Measurements from ENCODE around the gene TP53RK. TPM values are rescaled to one million over a fixed set of nuclear protein-coding genes. Genes with fewer than 3 reads are reported as not detected.

Gene TP53RK
- total RNA-seq, 4 donors from 2014 or later = 12.4 to 26.7 (median 18.3) TPM

GRCh38 chr20:46704714-46705377 lies 15.6 kb upstream of the TP53RK start:
- TF ChIP-seq POLR2AphosphoS5 (IDR thresholded peaks at IDR 0.05) (no peak), POLR2A (IDR thresholded peaks at IDR 0.05) (no peak), EP300 (IDR thresholded peaks at IDR 0.05; ENCODE audit: low read depth) (no peak)
- TF ChIP-seq, protein P1, sequence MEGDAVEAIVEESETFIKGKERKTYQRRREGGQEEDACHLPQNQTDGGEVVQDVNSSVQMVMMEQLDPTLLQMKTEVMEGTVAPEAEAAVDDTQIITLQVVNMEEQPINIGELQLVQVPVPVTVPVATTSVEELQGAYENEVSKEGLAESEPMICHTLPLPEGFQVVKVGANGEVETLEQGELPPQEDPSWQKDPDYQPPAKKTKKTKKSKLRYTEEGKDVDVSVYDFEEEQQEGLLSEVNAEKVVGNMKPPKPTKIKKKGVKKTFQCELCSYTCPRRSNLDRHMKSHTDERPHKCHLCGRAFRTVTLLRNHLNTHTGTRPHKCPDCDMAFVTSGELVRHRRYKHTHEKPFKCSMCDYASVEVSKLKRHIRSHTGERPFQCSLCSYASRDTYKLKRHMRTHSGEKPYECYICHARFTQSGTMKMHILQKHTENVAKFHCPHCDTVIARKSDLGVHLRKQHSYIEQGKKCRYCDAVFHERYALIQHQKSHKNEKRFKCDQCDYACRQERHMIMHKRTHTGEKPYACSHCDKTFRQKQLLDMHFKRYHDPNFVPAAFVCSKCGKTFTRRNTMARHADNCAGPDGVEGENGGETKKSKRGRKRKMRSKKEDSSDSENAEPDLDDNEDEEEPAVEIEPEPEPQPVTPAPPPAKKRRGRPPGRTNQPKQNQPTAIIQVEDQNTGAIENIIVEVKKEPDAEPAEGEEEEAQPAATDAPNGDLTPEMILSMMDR (IDR thresholded peaks at IDR 0.05) = no peak
- no peak overlapping the region for H3K4me3 ChIP-seq
- WGBS, 2 donors (ENCODE audit: low coverage in 1 of 2) = 73 to 77% methylated on average over 6 to 7 of the region's 7 CpGs
- DNase-seq = no peak
- H3K27me3 ChIP-seq = no peaks in the 10 kb centered on the region
- intact Hi-C loops (cut with DNase I; ENCODE audit: low total_unique reads) = no loop called here
- no peaks in the 10 kb centered on the region for H3K36me3 ChIP-seq
- H3K9me3 ChIP-seq = peaks cover 0 to 7% of the 10 kb centered on the region in 2 donors
- peaks cover 0 to 11% (median 10%) of the 10 kb centered on the region in 4 donors for H3K4me1 ChIP-seq
- in situ Hi-C loops (cut with MboI; ENCODE audit: low pct_ligation_motif_present in 1 of 4, low pct_unique_long_range_greater_than_20kb in 1 of 4, low sequenced_read_pairs in 3 of 4) = no loop called here
- H3K27ac ChIP-seq = no peak overlapping the region

DNA sequence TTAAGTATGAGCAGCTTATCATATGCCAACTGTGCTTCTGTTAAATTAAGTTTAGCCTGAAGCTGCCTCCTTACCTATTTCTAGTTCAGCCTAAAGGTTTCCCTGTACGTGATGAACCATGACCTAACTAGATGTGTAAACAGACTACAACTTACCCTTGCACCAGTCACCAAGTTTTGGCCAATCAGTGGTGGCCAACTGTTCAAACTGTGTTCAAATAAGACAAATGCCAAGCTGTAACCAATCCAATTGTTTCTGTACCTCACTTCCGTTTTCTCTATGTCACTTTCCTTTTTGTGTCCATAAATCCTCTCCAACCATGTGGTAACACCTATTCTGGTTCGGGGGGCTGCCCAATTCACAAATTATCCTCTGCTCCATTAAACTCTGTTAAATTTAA lies 14.2 kb upstream of the TP53RK start:
- WGBS, 2 donors (ENCODE audit: low coverage in 1 of 2) = 64 to 84% methylated on average over 2 to 3 of the region's 3 CpGs
- H3K36me3 ChIP-seq = no peaks in the 10 kb centered on the region
- TF ChIP-seq POLR2AphosphoS5 (IDR thresholded peaks at IDR 0.05) = no peak
- TF ChIP-seq, protein P1 (IDR thresholded peaks at IDR 0.05) = no peak
- no peak overlapping the region for H3K4me3 ChIP-seq
- H3K27ac ChIP-seq = no peak overlapping the region
- intact Hi-C loops (cut with DNase I; ENCODE audit: low total_unique reads) (no loop called here), in situ Hi-C loops (cut with MboI; ENCODE audit: low pct_ligation_motif_present in 1 of 4, low pct_unique_long_range_greater_than_20kb in 1 of 4, low sequenced_read_pairs in 3 of 4) (no loop called here)
- no peaks in the 10 kb centered on the region for H3K27me3 ChIP-seq
- H3K9me3 ChIP-seq = peaks cover 0 to 7% of the 10 kb centered on the region in 2 donors
- peaks cover 0 to 3% (median 1%) of the 10 kb centered on the region in 4 donors for H3K4me1 ChIP-seq
- DNase-seq = no peak

DNA sequence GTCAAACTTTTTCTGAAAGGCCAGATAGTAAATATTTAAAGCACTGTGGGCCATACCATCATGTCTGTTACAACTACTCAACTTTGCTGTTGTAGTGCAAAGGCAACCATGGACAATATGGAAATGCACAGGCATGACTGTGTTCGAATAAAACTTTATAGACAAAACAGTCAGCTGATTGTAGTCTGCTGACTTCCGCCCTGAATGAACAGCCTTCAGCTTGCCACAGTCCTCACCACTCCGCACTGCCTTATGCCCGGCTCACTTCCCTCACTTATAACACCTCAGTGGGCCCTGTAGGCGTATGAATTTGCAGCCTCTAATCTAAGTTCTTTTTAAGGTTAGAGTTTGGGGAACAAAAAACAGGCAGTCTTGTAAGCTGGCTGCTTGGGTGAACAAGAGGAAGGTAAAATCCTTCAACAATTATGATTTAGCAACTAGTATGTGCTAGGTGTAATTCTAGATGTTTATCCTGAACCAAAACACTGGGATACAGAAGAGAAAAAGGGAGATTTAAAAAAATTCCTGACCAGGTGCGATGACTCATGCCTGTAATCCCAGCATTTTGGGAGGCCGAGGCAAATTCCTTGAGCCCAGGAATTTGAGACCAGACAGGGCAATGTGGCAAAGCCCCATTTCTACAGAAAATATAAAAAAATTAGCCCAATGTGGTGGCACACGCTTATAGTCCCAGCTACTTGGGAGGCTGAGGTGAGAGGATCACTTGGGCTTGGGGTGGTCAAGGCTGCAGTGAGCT lies 13.4 kb upstream of the TP53RK start:
- no peak for DNase-seq
- Histone ChIP-seq H3K27me3 (no peaks in the 10 kb centered on the region), H3K4me1 (no peaks in the 10 kb centered on the region), H3K4me3 (no peak overlapping the region), H3K36me3 (no peaks in the 10 kb centered on the region), H3K9me3 (peaks cover 0 to 7% of the 10 kb centered on the region in 2 donors), H3K27ac (no peak overlapping the region)
- WGBS, 2 donors (ENCODE audit: low coverage in 1 of 2) = 90 to 93% methylated on average over 2 to 8 of the region's 8 CpGs
- in situ Hi-C loops (cut with MboI; ENCODE audit: low pct_ligation_motif_present in 1 of 4, low pct_unique_long_range_greater_than_20kb in 1 of 4, low sequenced_read_pairs in 3 of 4) = no loop called here
- intact Hi-C loops (cut with DNase I; ENCODE audit: low total_unique reads) = no loop called here
- TF ChIP-seq EP300 (IDR thresholded peaks at IDR 0.05; ENCODE audit: low read depth) (no peak), POLR2AphosphoS5 (IDR thresholded peaks at IDR 0.05) (no peak), POLR2A (IDR thresholded peaks at IDR 0.05) (no peak)
- TF ChIP-seq, protein P1 (IDR thresholded peaks at IDR 0.05) = no peak

DNA sequence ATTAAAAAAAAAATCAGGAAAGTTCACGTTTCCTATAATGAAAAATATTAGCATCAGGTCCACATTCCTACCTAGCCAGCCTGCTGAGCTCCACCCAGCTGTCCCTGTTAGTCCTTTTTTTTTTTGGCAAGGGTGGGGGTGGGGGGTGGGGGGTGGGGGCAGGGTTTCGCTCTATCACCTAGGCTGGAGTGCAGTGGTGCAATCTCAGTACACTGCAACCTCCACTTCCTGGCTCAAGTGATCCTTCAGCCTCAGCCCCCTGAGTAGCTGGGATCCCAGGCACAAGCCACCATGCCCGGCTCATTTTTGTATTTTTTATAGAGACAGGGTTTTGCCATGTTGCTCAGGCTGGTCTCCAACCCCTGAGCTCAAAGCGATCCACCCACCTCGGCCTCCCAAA lies 12.7 kb upstream of the TP53RK start:
- DNase-seq = no peak
- intact Hi-C loops (cut with DNase I; ENCODE audit: low total_unique reads) = no loop called here
- H3K27me3 ChIP-seq = no peaks in the 10 kb centered on the region
- H3K4me3 ChIP-seq = no peak overlapping the region
- H3K36me3 ChIP-seq = no peaks in the 10 kb centered on the region
- TF ChIP-seq EP300 (IDR thresholded peaks at IDR 0.05; ENCODE audit: low read depth) = no peak
- no peak for TF ChIP-seq POLR2A (IDR thresholded peaks at IDR 0.05)
- TF ChIP-seq, protein P1 (IDR thresholded peaks at IDR 0.05) = no peak
- TF ChIP-seq POLR2AphosphoS5 (IDR thresholded peaks at IDR 0.05) = no peak
- in situ Hi-C loops (cut with MboI; ENCODE audit: low pct_ligation_motif_present in 1 of 4, low pct_unique_long_range_greater_than_20kb in 1 of 4, low sequenced_read_pairs in 3 of 4) = no loop called here
- peaks cover 0 to 7% of the 10 kb centered on the region in 2 donors for H3K9me3 ChIP-seq
- 78 to 85% methylated on average over 1 to 5 of the region's 5 CpGs for WGBS, 2 donors (ENCODE audit: low coverage in 1 of 2)
- H3K27ac ChIP-seq = no peak overlapping the region
- no peaks in the 10 kb centered on the region for H3K4me1 ChIP-seq

Measured in transverse colon (tissue), 4 donors.